ENCODE data around the gene CAND1. TPM values are rescaled to one million over a fixed set of nuclear protein-coding genes. Genes with fewer than 3 reads are reported as not detected.

CAND1 gene
- total RNA-seq, 5 donors from 2014 or later (not counting 1 experiment from before 2014, with no cell fraction given): 91.4 to 113 (median 107) TPM

DNA sequence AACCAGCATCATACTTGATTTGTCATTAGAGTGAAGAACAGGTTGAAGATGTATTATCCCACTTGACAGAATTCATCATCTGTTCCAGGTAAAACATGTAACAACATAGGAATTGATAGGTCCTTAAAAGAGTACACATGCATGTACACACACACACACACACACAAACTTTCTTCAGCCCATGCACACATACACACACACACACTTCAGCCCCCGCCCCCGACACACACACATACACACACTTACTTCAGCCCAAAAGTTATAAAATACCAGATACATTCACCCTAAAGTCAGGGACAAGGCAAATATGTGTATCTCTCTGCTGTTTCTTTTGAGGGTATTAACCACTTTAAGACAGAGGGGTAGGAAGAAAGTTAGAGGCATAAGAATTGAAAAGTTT, 15.4 kb downstream of the CAND1 start:
- CTCF ChIA-PET: no interaction called here
- DNase-seq (no peak), ATAC-seq (replicated peaks in 1 of 4) (no peak)
- Mint-ChIP-seq H3K4me1 (peaks cover 71 to 74% (median 72%) of the 10 kb centered on the region in 3 donors), H3K4me3 (peak overlapping the region in 1 of 3 donors; percentile 3), H3K27ac (peak overlapping the region; percentile 2 to 41), H3K9me3 (no peaks in the 10 kb centered on the region), H3K27me3 (no peaks in the 10 kb centered on the region), H3K36me3 (peaks cover 39% of the 10 kb centered on the region)
- WGBS (ENCODE audit: insufficient coverage): 100% methylated on average over 2 of the region's 2 CpGs
- Histone ChIP-seq H3K4me1 (ENCODE audit: control insufficient read depth in 1 of 2, extremely low read depth in 1 of 2, insufficient read depth in 2 of 2, low read length in 2 of 2) (peaks cover 3 to 7% of the 10 kb centered on the region in 2 experiments), H3K4me3 (ENCODE audit: control insufficient read depth in 1 of 2, extremely low read depth in 1 of 2, low read length in 1 of 2) (no peak overlapping the region), H3K27me3 (replicated peaks in 1 of 2; ENCODE audit: control insufficient read depth in 2 of 2, extremely low read depth in 1 of 2, insufficient read depth in 2 of 2, low read length in 1 of 2) (no peaks in the 10 kb centered on the region), H3K27ac (ENCODE audit: low read length) (no peak overlapping the region), H3K9me3 (no peaks in the 10 kb centered on the region), H3K36me3 (ENCODE audit: control insufficient read depth in 2 of 2, extremely low read depth in 1 of 2, insufficient read depth in 1 of 2, low read length in 1 of 2) (peaks cover 0 to 15% of the 10 kb centered on the region in 2 donors)
- POLR2A ChIA-PET: no interaction called here

DNA sequence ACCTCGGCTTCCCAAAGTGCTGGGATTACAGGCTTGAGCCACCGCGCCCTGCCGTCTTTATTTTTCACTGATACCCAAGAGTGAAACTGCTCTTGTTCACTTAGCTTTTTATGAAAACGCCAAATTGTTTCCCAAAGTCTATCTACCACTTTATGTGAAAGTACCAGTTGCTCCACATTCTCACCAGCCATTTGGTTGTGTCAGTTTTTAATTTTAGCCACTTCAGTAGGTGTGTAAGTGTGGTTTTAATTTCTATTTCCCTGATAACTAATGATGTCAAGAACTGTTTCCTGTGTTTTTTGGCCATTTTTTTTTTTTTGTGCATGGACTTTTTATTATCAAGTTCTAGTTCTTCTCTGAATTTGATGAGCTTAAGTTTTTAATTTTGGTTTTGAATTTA, 17.1 kb downstream of the CAND1 start:
- DNase-seq (no peak), ATAC-seq (replicated peaks in 1 of 4) (no peak)
- WGBS (ENCODE audit: insufficient coverage): 92% methylated on average over 4 of the region's 5 CpGs
- H3K9me3 ChIP-seq: no peaks in the 10 kb centered on the region
- peaks cover 48% of the 10 kb centered on the region for H3K36me3 Mint-ChIP-seq
- CTCF ChIA-PET: interaction anchor here (0.6 to 1.3 kb wide), 8 partner anchors 14 to 1040 kb away, joined by 3 to 6 read pairs (median 3); partner anchors contain the start of gene CAND1 (in 1 of the 2)
- POLR2A ChIA-PET: interaction anchor here (0.6 to 2.2 kb wide), 5 partner anchors 17 to 1521 kb away, joined by 3 to 11 read pairs (median 10); partner anchors contain the start of gene CAND1 (in 1 of the 2)
- H3K27me3 Mint-ChIP-seq: no peaks in the 10 kb centered on the region
- H3K4me3 Mint-ChIP-seq: no peak overlapping the region
- H3K4me3 ChIP-seq (ENCODE audit: control insufficient read depth in 1 of 2, extremely low read depth in 1 of 2, low read length in 1 of 2): no peak overlapping the region
- no peaks in the 10 kb centered on the region for H3K27me3 ChIP-seq (replicated peaks in 1 of 2; ENCODE audit: control insufficient read depth in 2 of 2, extremely low read depth in 1 of 2, insufficient read depth in 2 of 2, low read length in 1 of 2)
- H3K36me3 ChIP-seq (ENCODE audit: control insufficient read depth in 2 of 2, extremely low read depth in 1 of 2, insufficient read depth in 1 of 2, low read length in 1 of 2): peaks cover 0 to 18% of the 10 kb centered on the region in 2 donors
- H3K4me1 ChIP-seq (ENCODE audit: control insufficient read depth in 1 of 2, extremely low read depth in 1 of 2, insufficient read depth in 2 of 2, low read length in 2 of 2): peaks cover 3% of the 10 kb centered on the region in 2 experiments
- H3K4me1 Mint-ChIP-seq: peaks cover 70 to 74% (median 72%) of the 10 kb centered on the region in 3 donors
- H3K27ac ChIP-seq (ENCODE audit: low read length): no peak overlapping the region
- no peaks in the 10 kb centered on the region for H3K9me3 Mint-ChIP-seq
- no peak overlapping the region for H3K27ac Mint-ChIP-seq

DNA sequence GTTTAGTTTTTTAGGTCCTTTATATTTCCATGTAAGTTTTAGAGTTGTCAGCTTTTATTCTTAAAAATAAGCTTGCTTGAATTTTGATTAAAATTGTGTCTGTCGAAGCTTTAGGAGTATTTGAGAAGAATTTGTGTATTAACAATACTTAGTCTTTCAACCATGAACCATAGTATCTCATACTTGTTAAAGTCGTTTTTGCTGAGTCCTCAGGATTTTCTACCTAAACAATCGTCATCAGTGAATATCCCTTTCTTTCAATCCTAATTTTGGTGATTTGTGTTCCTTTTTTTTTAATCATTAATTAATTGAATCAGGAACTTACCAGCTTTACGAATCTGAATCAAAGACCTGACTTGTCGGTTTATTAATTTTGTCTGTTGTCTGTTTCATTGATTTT, 18.2 kb downstream of the CAND1 start:
- Histone ChIP-seq H3K4me1 (ENCODE audit: control insufficient read depth in 1 of 2, extremely low read depth in 1 of 2, insufficient read depth in 2 of 2, low read length in 2 of 2) (peaks cover 3% of the 10 kb centered on the region in 2 experiments), H3K27me3 (replicated peaks in 1 of 2; ENCODE audit: control insufficient read depth in 2 of 2, extremely low read depth in 1 of 2, insufficient read depth in 2 of 2, low read length in 1 of 2) (no peaks in the 10 kb centered on the region), H3K4me3 (ENCODE audit: control insufficient read depth in 1 of 2, extremely low read depth in 1 of 2, low read length in 1 of 2) (no peak overlapping the region), H3K9me3 (no peaks in the 10 kb centered on the region), H3K27ac (ENCODE audit: low read length) (no peak overlapping the region), H3K36me3 (ENCODE audit: control insufficient read depth in 2 of 2, extremely low read depth in 1 of 2, insufficient read depth in 1 of 2, low read length in 1 of 2) (peaks cover 0 to 18% of the 10 kb centered on the region in 2 donors)
- H3K27ac Mint-ChIP-seq: no peak overlapping the region
- no peaks in the 10 kb centered on the region for H3K9me3 Mint-ChIP-seq
- no peak overlapping the region for H3K4me3 Mint-ChIP-seq
- POLR2A ChIA-PET: interaction anchor here (0.5 to 2.2 kb wide), 6 partner anchors 12 to 1941 kb away, joined by 3 to 11 read pairs (median 6); partner anchors contain the start of gene CAND1 (in 1 of the 2)
- CTCF ChIA-PET: interaction anchor here (0.6 to 1.3 kb wide), 4 partner anchors 13 to 262 kb away, joined by 3 to 5 read pairs (median 3); partner anchors contain the start of gene CAND1 (in 1 of the 2)
- ATAC-seq (replicated peaks in 1 of 4) (no peak), DNase-seq (no peak)
- H3K27me3 Mint-ChIP-seq: no peaks in the 10 kb centered on the region
- no CpG with 5 or more reads among the region's 5 CpGs for WGBS (ENCODE audit: insufficient coverage)
- peaks cover 61 to 71% (median 68%) of the 10 kb centered on the region in 3 donors for H3K4me1 Mint-ChIP-seq
- peaks cover 44% of the 10 kb centered on the region for H3K36me3 Mint-ChIP-seq

DNA sequence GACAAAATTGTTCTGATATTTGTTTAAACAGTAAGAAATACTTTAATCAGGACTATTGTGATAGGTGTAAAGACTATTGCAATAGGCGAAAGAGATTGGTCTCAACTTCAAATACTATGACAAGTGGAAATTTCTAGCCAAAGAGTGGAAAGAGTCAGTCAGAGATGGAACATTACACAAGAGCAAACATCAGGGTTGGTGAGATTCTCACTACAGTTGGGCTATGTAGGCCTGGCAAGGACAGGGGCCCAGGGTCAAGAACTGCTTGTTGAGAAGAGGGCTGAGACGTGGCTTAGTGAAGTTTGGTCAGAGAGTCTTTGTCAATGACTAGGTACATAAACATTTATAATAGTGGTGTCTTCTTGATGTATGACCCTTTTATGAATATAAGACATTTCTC, 19.4 kb downstream of the CAND1 start:
- H3K4me3 Mint-ChIP-seq: peak overlapping the region in 1 of 3 donors; percentile 38
- CTCF ChIA-PET: no interaction called here
- Histone ChIP-seq H3K27ac (ENCODE audit: low read length) (no peak overlapping the region), H3K4me1 (ENCODE audit: control insufficient read depth in 1 of 2, extremely low read depth in 1 of 2, insufficient read depth in 2 of 2, low read length in 2 of 2) (peaks cover 3% of the 10 kb centered on the region in 2 experiments), H3K27me3 (replicated peaks in 1 of 2; ENCODE audit: control insufficient read depth in 2 of 2, extremely low read depth in 1 of 2, insufficient read depth in 2 of 2, low read length in 1 of 2) (no peaks in the 10 kb centered on the region), H3K36me3 (ENCODE audit: control insufficient read depth in 2 of 2, extremely low read depth in 1 of 2, insufficient read depth in 1 of 2, low read length in 1 of 2) (peaks cover 0 to 16% of the 10 kb centered on the region in 2 donors), H3K9me3 (no peaks in the 10 kb centered on the region), H3K4me3 (ENCODE audit: control insufficient read depth in 1 of 2, extremely low read depth in 1 of 2, low read length in 1 of 2) (no peak overlapping the region)
- no CpG with 5 or more reads among the region's 2 CpGs for WGBS (ENCODE audit: insufficient coverage)
- ATAC-seq (replicated peaks in 1 of 4) (no peak), DNase-seq (no peak)
- peaks cover 48% of the 10 kb centered on the region for H3K36me3 Mint-ChIP-seq
- H3K27ac Mint-ChIP-seq: peak overlapping the region in 1 of 2 donors; percentile 8
- H3K9me3 Mint-ChIP-seq: no peaks in the 10 kb centered on the region
- POLR2A ChIA-PET: interaction anchor here in 1 of 2 donors (0.7 kb wide), 1 partner anchor 12 kb away, joined by 6 read pairs; no protein-coding TSS in a partner anchor
- H3K27me3 Mint-ChIP-seq: no peaks in the 10 kb centered on the region
- peaks cover 59 to 76% (median 70%) of the 10 kb centered on the region in 3 donors for H3K4me1 Mint-ChIP-seq

DNA sequence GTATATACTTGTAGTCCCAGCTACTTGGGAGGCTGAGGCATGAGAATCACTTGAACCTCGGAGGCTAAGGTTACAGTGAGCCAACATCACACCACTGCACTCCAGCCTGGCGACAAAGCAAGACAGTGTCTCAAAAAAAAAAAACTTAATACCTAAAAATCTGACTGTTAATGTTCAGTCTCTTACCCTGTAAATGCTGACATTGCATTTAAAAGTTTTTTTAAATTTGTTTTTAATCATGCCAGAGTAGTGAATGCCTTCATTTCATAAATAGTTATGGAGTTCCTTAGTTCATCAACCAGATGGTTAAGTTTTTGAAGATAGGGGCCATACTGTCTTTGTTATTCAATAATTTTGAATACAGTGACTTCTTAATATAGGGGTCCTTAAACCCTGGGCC, 21.2 kb downstream of the CAND1 start:
- H3K36me3 ChIP-seq (ENCODE audit: control insufficient read depth in 2 of 2, extremely low read depth in 1 of 2, insufficient read depth in 1 of 2, low read length in 1 of 2): peaks cover 0 to 23% of the 10 kb centered on the region in 2 donors
- CTCF ChIA-PET: interaction anchor here in 1 of 2 donors (0.6 kb wide), 1 partner anchor 400 kb away, joined by 7 read pairs; no protein-coding TSS in a partner anchor
- POLR2A ChIA-PET: no interaction called here
- peaks cover 0 to 3% of the 10 kb centered on the region in 2 experiments for H3K4me1 ChIP-seq (ENCODE audit: control insufficient read depth in 1 of 2, extremely low read depth in 1 of 2, insufficient read depth in 2 of 2, low read length in 2 of 2)
- H3K9me3 ChIP-seq: no peaks in the 10 kb centered on the region
- peaks cover 54% of the 10 kb centered on the region for H3K36me3 Mint-ChIP-seq
- H3K4me3 ChIP-seq (ENCODE audit: control insufficient read depth in 1 of 2, extremely low read depth in 1 of 2, low read length in 1 of 2): no peak overlapping the region
- DNase-seq: no peak
- peaks cover 53 to 69% (median 63%) of the 10 kb centered on the region in 3 donors for H3K4me1 Mint-ChIP-seq
- H3K27ac Mint-ChIP-seq: no peak overlapping the region
- H3K4me3 Mint-ChIP-seq: no peak overlapping the region
- 100% methylated on average over 1 of the region's 2 CpGs for WGBS (ENCODE audit: insufficient coverage)
- H3K27me3 ChIP-seq (replicated peaks in 1 of 2; ENCODE audit: control insufficient read depth in 2 of 2, extremely low read depth in 1 of 2, insufficient read depth in 2 of 2, low read length in 1 of 2): no peaks in the 10 kb centered on the region
- no peaks in the 10 kb centered on the region for H3K27me3 Mint-ChIP-seq
- H3K27ac ChIP-seq (ENCODE audit: low read length): no peak overlapping the region
- ATAC-seq (replicated peaks in 1 of 4): no peak
- no peaks in the 10 kb centered on the region for H3K9me3 Mint-ChIP-seq

DNA sequence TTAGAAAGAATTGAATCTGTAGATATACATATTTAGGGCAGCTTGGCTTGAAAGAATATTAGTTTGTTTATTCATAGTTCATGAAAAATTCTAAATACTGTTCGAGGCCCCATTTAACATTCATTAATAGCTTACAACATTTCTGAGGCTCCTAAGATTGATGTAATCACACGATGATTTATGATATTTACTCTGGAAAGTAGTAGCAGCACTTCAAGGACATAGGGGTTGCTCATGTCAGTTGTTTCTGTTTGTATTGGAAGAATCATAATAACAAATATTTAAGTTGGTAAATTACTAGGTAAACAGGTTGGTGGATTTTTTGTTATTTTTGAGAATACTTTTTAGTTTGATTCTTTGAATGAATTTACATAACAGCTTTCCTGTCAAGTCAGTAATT, 30.4 kb downstream of the CAND1 start:
- H3K4me1 Mint-ChIP-seq: peaks cover 21 to 32% (median 26%) of the 10 kb centered on the region in 3 donors
- CTCF ChIA-PET: no interaction called here
- no peak overlapping the region for H3K4me3 Mint-ChIP-seq

More for the DNA sequence above, 30.4 kb downstream of the CAND1 start:
- ATAC-seq (replicated peaks in 1 of 4) (no peak), DNase-seq (no peak)
- no peak overlapping the region for H3K27ac Mint-ChIP-seq
- H3K36me3 ChIP-seq (ENCODE audit: control insufficient read depth in 2 of 2, extremely low read depth in 1 of 2, insufficient read depth in 1 of 2, low read length in 1 of 2): peaks cover 0 to 54% of the 10 kb centered on the region in 2 donors
- no peak overlapping the region for H3K4me3 ChIP-seq (ENCODE audit: control insufficient read depth in 1 of 2, extremely low read depth in 1 of 2, low read length in 1 of 2)
- no peaks in the 10 kb centered on the region for H3K9me3 Mint-ChIP-seq
- POLR2A ChIA-PET: interaction anchor here (0.6 to 0.8 kb wide), 2 partner anchors 12 to 29 kb away, joined by 3 to 6 read pairs; no protein-coding TSS in a partner anchor
- H3K9me3 ChIP-seq: no peaks in the 10 kb centered on the region
- WGBS (ENCODE audit: insufficient coverage): no CpG with 5 or more reads among the region's 2 CpGs
- H3K27me3 Mint-ChIP-seq: no peaks in the 10 kb centered on the region
- no peaks in the 10 kb centered on the region for H3K27me3 ChIP-seq (replicated peaks in 1 of 2; ENCODE audit: control insufficient read depth in 2 of 2, extremely low read depth in 1 of 2, insufficient read depth in 2 of 2, low read length in 1 of 2)
- no peak overlapping the region for H3K27ac ChIP-seq (ENCODE audit: low read length)
- peaks cover 73% of the 10 kb centered on the region for H3K36me3 Mint-ChIP-seq
- H3K4me1 ChIP-seq (ENCODE audit: control insufficient read depth in 1 of 2, extremely low read depth in 1 of 2, insufficient read depth in 2 of 2, low read length in 2 of 2): no peaks in the 10 kb centered on the region

All from T-cell (primary cell).